Smooth muscle cell (in vitro differentiated cells): ENCODE results near the gene SLFNL1. TPM values are rescaled to one million over a fixed set of nuclear protein-coding genes. Genes with fewer than 3 reads are reported as not detected.

Experiments
- DNase-seq: peaks from one replicate; lab custom pipeline; 2025; ENCODE audit not compliant: unreplicated experiment; lab: John Stamatoyannopoulos, UW
- H2AFZ ChIP-seq: fragments of 200-600 bp; sonication (generic); 2 replicates; pipeline ENCODE4 v1.6.0; 2016; ENCODE audit warnings: antibody characterized with exemption, low read depth, mild to moderate bottlenecking
- H3F3A ChIP-seq: fragments of 200-600 bp; sonication (generic); 2 replicates; pipeline ENCODE4 v1.6.0; 2017; ENCODE audit warnings: antibody characterized with exemption, low read depth
- H3K27ac ChIP-seq: fragments of 200-600 bp; sonication (generic); 2 replicates; pipeline ENCODE4 v1.5.1; 2016; ENCODE audit warnings: low read depth, mild to moderate bottlenecking
- H3K27me3 ChIP-seq: fragments of 200-600 bp; sonication (generic); 2 replicates; pipeline ENCODE4 v1.6.1; 2016; ENCODE audit warnings: low read depth, mild to moderate bottlenecking
- H3K36me3 ChIP-seq: fragments of 200-600 bp; sonication (generic); 2 replicates; pipeline ENCODE4 v1.5.1; 2016; ENCODE audit warnings: low read depth
- H3K4me1 ChIP-seq: fragments of 200-600 bp; sonication (generic); 2 replicates; pipeline ENCODE4 v1.5.1; 2016; ENCODE audit warnings: low read depth
- H3K4me2 ChIP-seq: fragments of 200-600 bp; sonication (generic); 2 replicates; pipeline ENCODE4 v1.6.0; 2016; ENCODE audit warnings: mild to moderate bottlenecking
- H3K4me3 ChIP-seq: fragments of 200-600 bp; sonication (generic); 2 replicates; pipeline ENCODE4 v1.5.1; 2016; ENCODE audit warnings: mild to moderate bottlenecking
- H3K79me2 ChIP-seq: fragments of 200-600 bp; sonication (generic); 2 replicates; pipeline ENCODE4 v1.6.0; 2016; ENCODE audit warnings: low read depth, mild to moderate bottlenecking
- H3K9ac ChIP-seq: fragments of 200-600 bp; sonication (generic); 2 replicates; pipeline ENCODE4 v1.6.0; 2016; ENCODE audit warnings: low read depth
- H3K9me3 ChIP-seq: fragments of 200-600 bp; sonication (generic); replicated peaks from 2 replicates; pipeline ENCODE4 v1.5.1; 2016; ENCODE audit warnings: low read depth
- H4K20me1 ChIP-seq: fragments of 200-600 bp; sonication (generic); 2 replicates; pipeline ENCODE4 v1.6.0; 2016; ENCODE audit warnings: low read depth
- WGBS: methylation state at CpG from one replicate; pipeline ENCODE4 v1.1.7; 2016; ENCODE audit warnings: low lambda C conversion rate; 5-methylcytosine and 5-hydroxymethylcytosine counted together
- polyA plus RNA-seq: library from polyadenylated mRNA; unstranded; fragments of >200 nt; fragmentation: Nextera tagmentation; extraction: Ambion mirVana; gene quantifications from 2 replicates; pipeline ENCODE4 v1.2.1, GENCODE V29; 2016
- total RNA-seq: library from RNA; depleted of rRNA; stranded (reverse); fragments of >200 nt; gene quantifications from 2 replicates; pipeline ENCODE4 v1.2.3, GENCODE V29; 2014
- TF ChIP-seq, protein P1 (sequence below): fragments of 200-600 bp; sonication (generic); IDR thresholded peaks from 2 replicates; pipeline ENCODE4 v1.5.1; 2017; ENCODE audit warnings: borderline replicate concordance, mild to moderate bottlenecking, antibody characterized with exemption; ENCODE audit not compliant: insufficient read depth, poor library complexity, severe bottlenecking

SLFNL1 gene
- total and polyA plus RNA-seq, 2 experiments from 2014 or later, result 0.22 to 0.58 TPM

DNA sequence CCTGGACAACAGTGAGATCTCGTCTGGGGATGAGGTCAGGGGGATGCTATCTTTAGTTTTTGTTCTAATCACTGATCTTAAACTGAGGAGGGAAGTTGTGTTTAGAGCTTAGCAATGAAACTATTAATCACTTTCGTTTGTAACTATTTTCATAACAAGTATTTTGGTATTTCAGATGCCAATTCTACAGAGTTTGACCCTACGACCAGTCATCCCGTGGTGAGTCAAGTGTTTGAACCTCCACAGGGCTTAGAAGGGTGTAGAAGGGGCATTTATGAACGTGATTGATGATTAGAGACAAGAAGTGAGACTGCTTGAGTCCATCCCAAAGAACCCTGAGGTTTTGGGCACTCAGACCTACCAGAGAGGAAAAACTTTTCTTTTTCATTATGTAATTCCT, 15.6 kb downstream of the SLFNL1 start:
- H3K36me3 ChIP-seq, result peaks cover 26% of the 10 kb centered on the region
- no peak for DNase-seq
- no peaks in the 10 kb centered on the region for H3K27me3 ChIP-seq
- no peaks in the 10 kb centered on the region for H3K4me1 ChIP-seq
- H3K9ac ChIP-seq, result no peak overlapping the region
- 86% methylated on average over 5 of the region's 5 CpGs for WGBS
- no peaks in the 10 kb centered on the region for H3K9me3 ChIP-seq
- H3K27ac ChIP-seq, result no peak overlapping the region
- H2AFZ ChIP-seq, result no peak overlapping the region
- peaks cover 14% of the 10 kb centered on the region for H3F3A ChIP-seq
- H4K20me1 ChIP-seq, result peaks cover 54% of the 10 kb centered on the region
- no peak overlapping the region for H3K4me2 ChIP-seq
- H3K4me3 ChIP-seq, result no peak overlapping the region
- no peaks in the 10 kb centered on the region for H3K79me2 ChIP-seq
- TF ChIP-seq, protein P1, sequence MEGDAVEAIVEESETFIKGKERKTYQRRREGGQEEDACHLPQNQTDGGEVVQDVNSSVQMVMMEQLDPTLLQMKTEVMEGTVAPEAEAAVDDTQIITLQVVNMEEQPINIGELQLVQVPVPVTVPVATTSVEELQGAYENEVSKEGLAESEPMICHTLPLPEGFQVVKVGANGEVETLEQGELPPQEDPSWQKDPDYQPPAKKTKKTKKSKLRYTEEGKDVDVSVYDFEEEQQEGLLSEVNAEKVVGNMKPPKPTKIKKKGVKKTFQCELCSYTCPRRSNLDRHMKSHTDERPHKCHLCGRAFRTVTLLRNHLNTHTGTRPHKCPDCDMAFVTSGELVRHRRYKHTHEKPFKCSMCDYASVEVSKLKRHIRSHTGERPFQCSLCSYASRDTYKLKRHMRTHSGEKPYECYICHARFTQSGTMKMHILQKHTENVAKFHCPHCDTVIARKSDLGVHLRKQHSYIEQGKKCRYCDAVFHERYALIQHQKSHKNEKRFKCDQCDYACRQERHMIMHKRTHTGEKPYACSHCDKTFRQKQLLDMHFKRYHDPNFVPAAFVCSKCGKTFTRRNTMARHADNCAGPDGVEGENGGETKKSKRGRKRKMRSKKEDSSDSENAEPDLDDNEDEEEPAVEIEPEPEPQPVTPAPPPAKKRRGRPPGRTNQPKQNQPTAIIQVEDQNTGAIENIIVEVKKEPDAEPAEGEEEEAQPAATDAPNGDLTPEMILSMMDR, result no peak

DNA sequence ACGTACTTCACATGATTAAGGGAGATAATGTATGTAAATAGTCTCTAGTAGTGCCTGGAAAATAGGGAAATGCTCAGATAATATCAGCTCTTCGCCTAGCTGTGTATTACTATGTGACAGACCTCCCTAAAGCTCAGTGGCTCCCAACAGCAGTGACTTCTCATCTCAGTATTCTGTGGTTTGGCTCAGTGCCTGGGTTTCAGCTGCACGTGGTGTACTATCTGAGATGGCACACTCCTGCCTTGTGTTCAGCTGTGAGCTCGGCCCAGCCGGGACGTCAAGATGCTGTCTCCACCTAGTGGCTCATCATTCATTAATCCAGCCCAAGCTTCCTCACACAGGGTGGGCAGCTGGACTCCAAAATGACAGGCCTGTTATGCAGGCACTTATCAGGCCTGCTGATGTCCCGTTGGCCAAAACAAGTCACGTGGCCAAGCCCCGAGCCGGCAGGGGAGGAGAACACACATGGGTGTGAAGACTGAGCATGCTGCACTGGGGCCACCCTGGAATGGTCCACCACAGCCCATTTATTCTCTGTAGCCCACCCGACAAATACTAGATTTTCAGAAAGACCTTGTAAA, 17.8 kb downstream of the SLFNL1 start:
- peak overlapping the region; percentile 29 for H3K27ac ChIP-seq
- TF ChIP-seq, protein P1, result peak; percentile 39
- peak; percentile 67 for DNase-seq
- no peak overlapping the region for H3K9ac ChIP-seq
- H3K36me3 ChIP-seq, result peaks cover 25% of the 10 kb centered on the region
- H3K4me3 ChIP-seq, result no peak overlapping the region
- no peaks in the 10 kb centered on the region for H3K27me3 ChIP-seq
- H3K4me2 ChIP-seq, result peak overlapping the region; percentile 46
- no peaks in the 10 kb centered on the region for H3K4me1 ChIP-seq
- H3K9me3 ChIP-seq, result no peaks in the 10 kb centered on the region
- H4K20me1 ChIP-seq, result peaks cover 70% of the 10 kb centered on the region
- no peak overlapping the region for H2AFZ ChIP-seq
- WGBS, result 27% methylated on average over 11 of the region's 11 CpGs
- peaks cover 14% of the 10 kb centered on the region for H3F3A ChIP-seq
- no peaks in the 10 kb centered on the region for H3K79me2 ChIP-seq

DNA sequence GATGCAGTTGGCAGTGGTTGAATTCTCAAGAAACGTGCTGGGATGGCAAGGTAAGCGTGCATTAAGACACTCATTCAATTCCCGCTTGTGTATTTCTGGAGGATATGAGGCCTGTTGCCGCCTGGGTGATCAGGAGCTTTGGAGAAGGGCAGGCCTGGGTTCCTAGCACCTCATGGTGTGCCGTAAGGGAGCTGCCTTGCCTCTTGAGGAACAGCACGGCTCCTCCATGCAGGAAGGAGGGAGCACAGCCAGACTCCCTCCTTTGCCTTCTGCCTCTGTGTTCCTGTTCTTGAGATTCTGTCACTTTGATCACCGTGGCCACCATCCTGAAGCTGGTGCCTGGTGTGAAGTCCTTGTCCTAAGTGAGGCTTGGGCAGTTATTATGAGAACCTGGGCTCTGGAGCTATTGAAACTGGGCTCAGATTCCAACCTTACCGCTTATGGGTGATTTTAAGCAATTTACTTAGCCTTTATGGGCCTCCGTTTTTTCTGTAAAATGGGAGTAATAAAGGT, 18.3 kb downstream of the SLFNL1 start:
- no peak for DNase-seq
- Histone ChIP-seq H3K4me1 (no peaks in the 10 kb centered on the region), H3K4me3 (no peak overlapping the region), H3K27me3 (no peaks in the 10 kb centered on the region), H3K79me2 (no peaks in the 10 kb centered on the region), H3K9me3 (no peaks in the 10 kb centered on the region), H3K4me2 (peak overlapping the region; percentile 46), H4K20me1 (peaks cover 76% of the 10 kb centered on the region), H2AFZ (no peak overlapping the region), H3F3A (peaks cover 14% of the 10 kb centered on the region), H3K9ac (no peak overlapping the region), H3K27ac (peak overlapping the region; percentile 29), H3K36me3 (peaks cover 27% of the 10 kb centered on the region)
- 88% methylated on average over 9 of the region's 9 CpGs for WGBS
- TF ChIP-seq, protein P1, result no peak

DNA sequence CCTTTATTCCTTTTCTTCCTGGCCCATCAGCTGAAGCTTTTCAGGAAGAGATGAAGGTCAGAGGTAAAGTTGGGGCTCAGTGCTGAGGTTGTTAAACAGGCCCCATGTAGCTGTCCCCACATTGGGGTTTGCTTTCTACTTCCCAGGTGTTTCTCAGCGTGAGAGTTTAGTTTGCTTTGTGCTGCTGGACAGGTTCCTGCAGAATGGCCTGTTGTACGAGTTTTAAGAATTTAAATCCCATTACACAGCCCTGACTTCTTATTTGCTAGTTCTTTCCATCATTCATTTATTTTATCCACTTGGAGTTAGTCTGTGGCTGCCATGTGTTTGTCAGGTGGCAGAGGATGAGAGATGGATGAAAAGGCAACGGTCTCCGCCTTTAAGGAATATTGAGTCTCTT, 22.9 kb downstream of the SLFNL1 start:
- no peak for DNase-seq
- over 99% methylated on average over 4 of the region's 4 CpGs for WGBS
- TF ChIP-seq, protein P1, result no peak
- no peaks in the 10 kb centered on the region for H3K79me2 ChIP-seq
- peaks cover 32% of the 10 kb centered on the region for H3K36me3 ChIP-seq
- no peak overlapping the region for H3K4me3 ChIP-seq
- H3K27ac ChIP-seq, result no peak overlapping the region
- no peaks in the 10 kb centered on the region for H3K9me3 ChIP-seq
- H2AFZ ChIP-seq, result no peak overlapping the region
- peaks cover 5% of the 10 kb centered on the region for H3K4me1 ChIP-seq
- no peak overlapping the region for H3K9ac ChIP-seq
- H3F3A ChIP-seq, result peaks cover 14% of the 10 kb centered on the region
- H3K27me3 ChIP-seq, result no peaks in the 10 kb centered on the region
- peaks cover 88% of the 10 kb centered on the region for H4K20me1 ChIP-seq
- no peak overlapping the region for H3K4me2 ChIP-seq
